Measurements from ENCODE around the gene NIPA2. TPM values are rescaled to one million over a fixed set of nuclear protein-coding genes. Genes with fewer than 3 reads are reported as not detected.

The NIPA2 gene
- total RNA-seq, 1 donor from 2014 or later: 51.5 TPM

GRCh38 chr15:22902981-22903380 lies 64.5 kb downstream of the NIPA2 start:
- no peaks in the 10 kb centered on the region for H3K36me3 ChIP-seq
- Mint-ChIP-seq H3K27me3 (ENCODE audit: insufficient read depth, low read depth) (peaks cover 5% of the 10 kb centered on the region), H3K27ac (no peak overlapping the region), H3K9me3 (no peaks in the 10 kb centered on the region), H3K36me3 (peaks cover 17% of the 10 kb centered on the region), H3K4me3 (no peak overlapping the region), H3K4me1 (no peaks in the 10 kb centered on the region)
- TF ChIP-seq EZH2phosphoT487 (IDR thresholded peaks at IDR 0.05): no peak
- TF ChIP-seq EZH2 (IDR thresholded peaks at IDR 0.05): no peak
- no peak for TF ChIP-seq CTCF (IDR thresholded peaks at IDR 0.05)
- no peaks in the 10 kb centered on the region for H3K9me3 ChIP-seq (ENCODE audit: low read depth)
- no peak overlapping the region for H3K4me2 ChIP-seq
- H3K4me3 ChIP-seq: no peak overlapping the region
- no peak overlapping the region for H2AFZ ChIP-seq (replicated peaks)
- no peaks in the 10 kb centered on the region for H3K27me3 ChIP-seq
- DNase-seq (ENCODE audit: low spot score): no peak
- H3F3A ChIP-seq (ENCODE audit: low read depth): no peaks in the 10 kb centered on the region
- H4K20me1 ChIP-seq (ENCODE audit: low read depth): no peaks in the 10 kb centered on the region
- no peak overlapping the region for H3K9ac ChIP-seq
- no peaks in the 10 kb centered on the region for H3K4me1 ChIP-seq
- H3K27ac ChIP-seq: no peak overlapping the region
- H3K79me2 ChIP-seq (ENCODE audit: low read depth): no peaks in the 10 kb centered on the region

- H3K9me3 Mint-ChIP-seq: no peaks in the 10 kb centered on the region
- no peak overlapping the region for H3K4me3 ChIP-seq
- H3K36me3 ChIP-seq: no peaks in the 10 kb centered on the region
- H3K4me2 ChIP-seq: no peak overlapping the region
- no peaks in the 10 kb centered on the region for H3F3A ChIP-seq (ENCODE audit: low read depth)
- TF ChIP-seq CTCF (IDR thresholded peaks at IDR 0.05) (no peak), EZH2phosphoT487 (IDR thresholded peaks at IDR 0.05) (no peak), EZH2 (IDR thresholded peaks at IDR 0.05) (no peak)
- peaks cover 19% of the 10 kb centered on the region for H3K36me3 Mint-ChIP-seq
- H3K9ac ChIP-seq: no peak overlapping the region
- H3K27ac Mint-ChIP-seq: no peak overlapping the region
- no peak for DNase-seq (ENCODE audit: low spot score)
- no peaks in the 10 kb centered on the region for H3K4me1 ChIP-seq
- H3K27ac ChIP-seq: no peak overlapping the region
- H3K27me3 ChIP-seq: no peaks in the 10 kb centered on the region
- H4K20me1 ChIP-seq (ENCODE audit: low read depth): no peaks in the 10 kb centered on the region
- no peaks in the 10 kb centered on the region for H3K4me1 Mint-ChIP-seq
- H3K79me2 ChIP-seq (ENCODE audit: low read depth): no peaks in the 10 kb centered on the region
- H3K4me3 Mint-ChIP-seq: no peak overlapping the region
- no peak overlapping the region for H2AFZ ChIP-seq (replicated peaks)
- peaks cover 5% of the 10 kb centered on the region for H3K27me3 Mint-ChIP-seq (ENCODE audit: insufficient read depth, low read depth)
- no peaks in the 10 kb centered on the region for H3K9me3 ChIP-seq (ENCODE audit: low read depth)
These were observed 65.0 kb downstream of the NIPA2 start for GRCh38 chr15:22903427-22903826.

GRCh38 chr15:22903961-22904534 lies 65.6 kb downstream of the NIPA2 start:
- H3K79me2 ChIP-seq (ENCODE audit: low read depth): no peaks in the 10 kb centered on the region
- Mint-ChIP-seq H3K4me3 (no peak overlapping the region), H3K4me1 (no peaks in the 10 kb centered on the region), H3K27me3 (ENCODE audit: insufficient read depth, low read depth) (peaks cover 9% of the 10 kb centered on the region), H3K9me3 (no peaks in the 10 kb centered on the region), H3K36me3 (peaks cover 21% of the 10 kb centered on the region), H3K27ac (no peak overlapping the region)
- H4K20me1 ChIP-seq (ENCODE audit: low read depth): no peaks in the 10 kb centered on the region
- no peak for DNase-seq (ENCODE audit: low spot score)
- H3K27me3 ChIP-seq: no peaks in the 10 kb centered on the region
- H3K4me3 ChIP-seq: no peak overlapping the region
- no peak for TF ChIP-seq EZH2 (IDR thresholded peaks at IDR 0.05)
- no peak for TF ChIP-seq EZH2phosphoT487 (IDR thresholded peaks at IDR 0.05)
- no peak for TF ChIP-seq CTCF (IDR thresholded peaks at IDR 0.05)
- no peaks in the 10 kb centered on the region for H3K9me3 ChIP-seq (ENCODE audit: low read depth)
- no peaks in the 10 kb centered on the region for H3F3A ChIP-seq (ENCODE audit: low read depth)
- no peaks in the 10 kb centered on the region for H3K36me3 ChIP-seq
- H3K4me2 ChIP-seq: no peak overlapping the region
- H3K9ac ChIP-seq: no peak overlapping the region
- H3K27ac ChIP-seq: no peak overlapping the region
- H2AFZ ChIP-seq (replicated peaks): no peak overlapping the region
- H3K4me1 ChIP-seq: no peaks in the 10 kb centered on the region

All from neural progenitor cell (in vitro differentiated cells).